Mesothelial cell of epicardium (in vitro differentiated cells): Measurements from ENCODE around the gene RGS16. TPM values are rescaled to one million over a fixed set of nuclear protein-coding genes. Genes with fewer than 3 reads are reported as not detected.

Experiments used
- DNase-seq, 2 experiments: peaks; one replicate each; pipeline ENCODE4 v3.0.0; 2021; ENCODE audit warnings: low spot score in 2 of 2; ENCODE audit not compliant: unreplicated experiment in 2 of 2
- H3K27ac Mint-ChIP-seq: 2 replicates; pipeline ENCODE4 v1.8.0; 2021; ENCODE audit warnings: mixed read lengths
- H3K27me3 Mint-ChIP-seq: 2 replicates; pipeline ENCODE4 v1.8.0; 2021; ENCODE audit warnings: low read depth, mixed read lengths
- H3K36me3 Mint-ChIP-seq: 2 replicates; pipeline ENCODE4 v1.8.0; 2021; ENCODE audit warnings: mixed read lengths
- H3K4me1 Mint-ChIP-seq: 2 replicates; pipeline ENCODE4 v1.8.0; 2021; ENCODE audit warnings: mixed read lengths
- H3K4me3 Mint-ChIP-seq: 2 replicates; pipeline ENCODE4 v1.8.0; 2021; ENCODE audit warnings: mild to moderate bottlenecking, moderate library complexity, mixed read lengths
- H3K9me3 Mint-ChIP-seq: 2 replicates; pipeline ENCODE4 v1.8.0; 2021; ENCODE audit warnings: mixed read lengths
- CTCF ChIP-seq: fragments of 200-600 bp; sonication (generic); IDR thresholded peaks from one replicate; pipeline ENCODE4 v1.5.0; 2021; ENCODE audit warnings: antibody characterized with exemption; ENCODE audit not compliant: unreplicated experiment
- total RNA-seq: library from RNA; stranded (reverse); gene quantifications from 3 replicates; pipeline ENCODE4 v1.2.1, GENCODE V29; 2021

RGS16 gene
- total RNA-seq, 1 donor from 2014 or later = 0.74 TPM

- H3K27ac Mint-ChIP-seq = no peak overlapping the region
Measured at GRCh38 chr1:182649041-182649440, 44.9 kb upstream of the RGS16 start.

GRCh38 chr1:182646739-182647138, 42.5 kb upstream of the RGS16 start:
- Mint-ChIP-seq H3K27me3 (no peaks in the 10 kb centered on the region), H3K4me3 (no peak overlapping the region), H3K27ac (no peak overlapping the region), H3K9me3 (no peaks in the 10 kb centered on the region), H3K36me3 (no peaks in the 10 kb centered on the region), H3K4me1 (peaks cover 19% of the 10 kb centered on the region)
- no peak for DNase-seq
- TF ChIP-seq CTCF = no peak

More at GRCh38 chr1:182649041-182649440, 44.9 kb upstream of the RGS16 start:
- no peaks in the 10 kb centered on the region for H3K9me3 Mint-ChIP-seq
- DNase-seq = no peak
- no peak overlapping the region for H3K4me3 Mint-ChIP-seq
- H3K4me1 Mint-ChIP-seq = peaks cover 13% of the 10 kb centered on the region
- no peak for TF ChIP-seq CTCF
- H3K27me3 Mint-ChIP-seq = no peaks in the 10 kb centered on the region
- H3K36me3 Mint-ChIP-seq = no peaks in the 10 kb centered on the region

DNA sequence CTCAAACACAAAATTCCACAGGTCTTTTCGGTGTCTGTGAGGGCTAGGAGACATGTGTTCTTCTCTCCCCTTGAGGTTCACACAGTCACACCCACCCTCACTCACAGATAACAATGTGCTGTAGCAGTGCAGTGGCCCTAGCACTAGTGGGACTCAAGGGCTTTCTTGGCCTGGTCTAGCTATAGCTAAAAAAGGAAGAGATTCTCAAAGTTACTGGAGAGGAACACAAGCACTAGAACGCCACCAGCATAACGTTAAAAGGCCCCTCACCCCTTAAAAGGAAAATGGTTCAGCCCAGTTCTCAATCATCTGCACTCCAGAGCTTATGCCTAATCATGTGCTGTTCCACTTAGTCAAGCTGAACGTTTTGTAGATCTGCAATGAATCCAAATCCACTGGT, 40.7 kb upstream of the RGS16 start:
- DNase-seq = no peak
- Mint-ChIP-seq H3K4me3 (no peak overlapping the region), H3K27me3 (no peaks in the 10 kb centered on the region), H3K4me1 (peaks cover 19% of the 10 kb centered on the region), H3K9me3 (no peaks in the 10 kb centered on the region), H3K27ac (no peak overlapping the region), H3K36me3 (no peaks in the 10 kb centered on the region)
- no peak for TF ChIP-seq CTCF

- no peak for DNase-seq
- no peaks in the 10 kb centered on the region for H3K27me3 Mint-ChIP-seq
- no peaks in the 10 kb centered on the region for H3K9me3 Mint-ChIP-seq
- no peaks in the 10 kb centered on the region for H3K36me3 Mint-ChIP-seq
- H3K4me3 Mint-ChIP-seq = no peak overlapping the region
- peaks cover 19% of the 10 kb centered on the region for H3K4me1 Mint-ChIP-seq
- no peak overlapping the region for H3K27ac Mint-ChIP-seq
- TF ChIP-seq CTCF = no peak
Measured at GRCh38 chr1:182643699-182644098, 39.5 kb upstream of the RGS16 start.

DNA sequence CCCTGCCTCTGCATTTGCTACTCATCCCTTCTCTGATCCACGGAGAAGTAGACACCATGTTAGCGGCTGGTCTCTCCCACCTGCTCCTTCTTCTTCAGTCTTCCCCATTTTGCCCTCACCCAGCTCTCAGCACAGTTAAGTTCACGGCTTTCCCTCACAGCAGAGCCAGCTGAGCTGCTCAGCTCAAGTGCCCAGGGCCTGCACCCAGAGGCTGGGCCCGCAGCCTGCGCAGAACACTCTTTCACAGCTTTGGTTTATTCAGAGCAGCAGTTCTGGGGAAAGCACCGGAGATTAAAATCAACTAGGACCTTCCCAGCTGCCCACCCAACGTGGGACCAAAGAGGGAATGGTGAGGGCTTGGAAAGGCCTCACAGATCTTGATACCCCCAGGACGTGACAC, 38.3 kb upstream of the RGS16 start:
- Mint-ChIP-seq H3K4me3 (no peak overlapping the region), H3K4me1 (peaks cover 19% of the 10 kb centered on the region), H3K9me3 (no peaks in the 10 kb centered on the region), H3K27me3 (no peaks in the 10 kb centered on the region), H3K36me3 (no peaks in the 10 kb centered on the region), H3K27ac (no peak overlapping the region)
- no peak for DNase-seq
- no peak for TF ChIP-seq CTCF

DNA sequence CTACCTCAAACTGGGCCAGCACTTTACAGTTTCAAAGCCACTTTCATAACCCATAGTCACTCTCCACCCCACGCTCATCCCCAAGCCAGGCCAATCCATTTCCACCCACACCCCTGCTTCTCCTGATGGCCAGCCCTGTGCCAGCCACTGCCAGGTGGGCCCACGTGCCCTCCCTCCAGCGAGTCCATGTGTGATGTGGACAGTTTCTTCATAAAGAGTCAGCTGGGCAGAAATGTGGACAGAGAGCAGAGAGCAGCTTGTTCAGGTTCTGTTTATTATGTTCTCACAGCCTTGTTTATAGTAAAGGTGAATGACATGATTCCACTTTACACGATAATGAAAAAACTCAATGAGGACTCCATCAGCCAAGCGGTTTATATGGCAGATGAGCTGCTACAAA, 37.4 kb upstream of the RGS16 start:
- Mint-ChIP-seq H3K27me3 (no peaks in the 10 kb centered on the region), H3K4me3 (no peak overlapping the region), H3K9me3 (no peaks in the 10 kb centered on the region), H3K4me1 (peaks cover 19% of the 10 kb centered on the region), H3K27ac (no peak overlapping the region), H3K36me3 (no peaks in the 10 kb centered on the region)
- no peak for TF ChIP-seq CTCF
- DNase-seq = no peak
